RWPE1 (cell line): ENCODE measurements around the gene PIGL.
"Not testable (repeated sequence)": the region's sequence is repeated elsewhere in the genome, so short reads cannot be mapped to it uniquely, and the experiment has no call there.

Source experiments
- CTCF ChIA-PET: fragments of 350-600 bp; sonication (Branson Sonifier 250); formaldehyde crosslinking; extraction: SDS; loops from one replicate; lab custom pipeline; 2021; lab: Yijun Ruan, JAX
- POLR2A ChIA-PET: fragments of 400-600 bp; formaldehyde crosslinking; extraction: SDS; loops from one replicate; lab custom pipeline; 2020; ENCODE audit warnings: antibody characterized with exemption; ENCODE audit not compliant: low non-redundant PET; lab: Yijun Ruan, JAX
- DNase-seq: peaks from one replicate; pipeline ENCODE4 v3.0.0; 2012; ENCODE audit warnings: low spot score
- H3K27ac ChIP-seq: fragments of 450-650 bp; 2 replicates; pipeline ENCODE4 v1.5.1; 2017
- CTCF ChIP-seq: fragments of 450-650 bp; conservative IDR thresholded peaks from 2 replicates; pipeline ENCODE4 v1.5.1; 2017; ENCODE audit warnings: low read depth, mild to moderate bottlenecking

PIGL gene

GRCh38 chr17:16190703-16191360 lies 26.2 kb upstream of the PIGL start:
- DNase-seq, result no peak
- peak overlapping the region; percentile 75 for H3K27ac ChIP-seq
- ChIA-PET POLR2A (no interaction called here), CTCF (no interaction called here)
- no peak for TF ChIP-seq CTCF

- CTCF ChIA-PET, result no interaction called here
Measured at GRCh38 chr17:16191604-16192003, 25.4 kb upstream of the PIGL start.

GRCh38 chr17:16194307-16194835 lies 22.6 kb upstream of the PIGL start:
- DNase-seq, H3K27ac ChIP-seq, POLR2A ChIA-PET: not testable (repeated sequence)
- CTCF ChIA-PET, result interaction anchor here (0.7 kb wide), 1 partner anchor 131 kb away, joined by 3 read pairs; no protein-coding TSS in a partner anchor

More at GRCh38 chr17:16191604-16192003, 25.4 kb upstream of the PIGL start:
- H3K27ac ChIP-seq, result no peak overlapping the region
- DNase-seq, result no peak
- POLR2A ChIA-PET, result interaction anchor here (0.5 kb wide), 1 partner anchor 9 kb away, joined by 3 read pairs; no protein-coding TSS in a partner anchor
- no peak for TF ChIP-seq CTCF

GRCh38 chr17:16197276-16197675 lies 19.7 kb upstream of the PIGL start:
- no peak for TF ChIP-seq CTCF
- no peak overlapping the region for H3K27ac ChIP-seq
- no peak for DNase-seq
- POLR2A ChIA-PET, result interaction anchor here (0.7 kb wide), 1 partner anchor 13 kb away, joined by 6 read pairs; no protein-coding TSS in a partner anchor
- CTCF ChIA-PET, result interaction anchor here (0.6 kb wide), 1 partner anchor 108 kb away, joined by 3 read pairs; no protein-coding TSS in a partner anchor

- POLR2A ChIA-PET, result no interaction called here
- H3K27ac ChIP-seq, result no peak overlapping the region
- CTCF ChIA-PET, result interaction anchor here (0.6 kb wide), 2 partner anchors 10 to 137 kb away, joined by 3 to 5 read pairs; no protein-coding TSS in a partner anchor
- DNase-seq, result no peak
- no peak for TF ChIP-seq CTCF
Measured at GRCh38 chr17:16199093-16199492, 17.9 kb upstream of the PIGL start.

- POLR2A ChIA-PET, CTCF ChIA-PET, DNase-seq: not testable (repeated sequence)
- peak overlapping the region; percentile 34; the same call in 1 of the 2 replicates for H3K27ac ChIP-seq
Measured at GRCh38 chr17:16201693-16202131, 15.3 kb upstream of the PIGL start.

GRCh38 chr17:16202554-16203500 lies 14.2 kb upstream of the PIGL start:
- DNase-seq, H3K27ac ChIP-seq: not testable (repeated sequence)
- ChIA-PET CTCF (interaction anchor here (0.5 kb wide), 1 partner anchor 147 kb away, joined by 3 read pairs; no protein-coding TSS in a partner anchor), POLR2A (interaction anchor here (0.6 kb wide), 1 partner anchor 157 kb away, joined by 3 read pairs; no protein-coding TSS in a partner anchor)

GRCh38 chr17:16204763-16205162 lies 12.2 kb upstream of the PIGL start:
- DNase-seq, POLR2A ChIA-PET: not testable (repeated sequence)
- CTCF ChIA-PET, result interaction anchor here (1.2 kb wide), 1 partner anchor 34 kb away, joined by 5 read pairs; no protein-coding TSS in a partner anchor
- H3K27ac ChIP-seq, result peak overlapping the region; percentile 20; the same call in 1 of the 2 replicates
